Esophagus squamous epithelium (tissue), 5 donors: ENCODE measurements around the gene RNF125. TPM values are rescaled to one million over a fixed set of nuclear protein-coding genes. Genes with fewer than 3 reads are reported as not detected.

Source experiments
- DNase-seq: peaks from one replicate; lab custom pipeline; 2025; lab: John Stamatoyannopoulos, UW
- H3K27ac ChIP-seq, 4 donors: fragments of 200-600 bp; sonication (generic); one replicate each; pipeline ENCODE4 v1.5.1; 2016 to 2019; ENCODE audit warnings: mild to moderate bottlenecking in 1 of 4
- H3K27me3 ChIP-seq, 4 donors: fragments of 200-600 bp; sonication (generic); 1 replicate in 3 of 4; 2 replicates in 1 of 4; pipeline versions ENCODE4 v1.5.1 to v1.6.0; 2017 to 2021; ENCODE audit warnings: antibody characterized with exemption in 1 of 4
- H3K36me3 ChIP-seq, 3 donors: fragments of 200-600 bp; sonication (generic); one replicate each; pipeline ENCODE4 v1.5.1; 2016 to 2019
- H3K4me1 ChIP-seq, 3 donors: fragments of 200-600 bp; sonication (generic); one replicate each; pipeline ENCODE4 v1.5.1; 2017 to 2019
- H3K4me3 ChIP-seq, 4 donors: fragments of 200-600 bp; sonication (generic); 1 replicate in 3 of 4; 2 replicates in 1 of 4; pipeline ENCODE4 v1.5.1; 2016 to 2019; ENCODE audit warnings: mild to moderate bottlenecking in 2 of 4, moderate library complexity in 1 of 4
- H3K9me3 ChIP-seq, 3 donors: fragments of 200-600 bp; sonication (generic); one replicate each; pipeline ENCODE4 v1.5.1; 2016 to 2019
- POLR2A ChIP-seq, 4 donors: fragments of 450-650 bp; IDR thresholded peaks; one replicate each; pipeline ENCODE4 v1.6.1; 2017; ENCODE audit warnings: antibody characterized with exemption in 4 of 4, mild to moderate bottlenecking in 4 of 4, moderate library complexity in 3 of 4
- WGBS, 2 donors: methylation state at CpG; one replicate each; pipeline ENCODE4 v1.1.5; 2018; 5-methylcytosine and 5-hydroxymethylcytosine counted together
- intact Hi-C: fragments of 100-400 bp; cut with DNase I; formaldehyde crosslinking; loops from one replicate; pipeline ENCODE4 v1.15.0; 2022
- total RNA-seq, 4 donors: library from RNA; depleted of rRNA; stranded (reverse); fragments of >200 nt; gene quantifications; one replicate each; pipeline ENCODE4 v1.1.0, GENCODE V29; 2016
- TF ChIP-seq, protein P1 (sequence below), 6 experiments: fragments of 450-650 bp in 4 of 6; fragments of 200-600 bp in 2 of 6; sonication (generic) in 2 of 6; IDR thresholded peaks; one replicate each; pipeline ENCODE4 v1.5.1; 2016 to 2019; ENCODE audit warnings: antibody characterized with exemption in 6 of 6, mild to moderate bottlenecking in 4 of 6, moderate library complexity in 4 of 6
- donor health status: DM: yes; HTN: yes; CAD: no.

The RNF125 gene
- total RNA-seq, 4 donors from 2014 or later = 0.87 to 10.7 (median 3.2) TPM

DNA sequence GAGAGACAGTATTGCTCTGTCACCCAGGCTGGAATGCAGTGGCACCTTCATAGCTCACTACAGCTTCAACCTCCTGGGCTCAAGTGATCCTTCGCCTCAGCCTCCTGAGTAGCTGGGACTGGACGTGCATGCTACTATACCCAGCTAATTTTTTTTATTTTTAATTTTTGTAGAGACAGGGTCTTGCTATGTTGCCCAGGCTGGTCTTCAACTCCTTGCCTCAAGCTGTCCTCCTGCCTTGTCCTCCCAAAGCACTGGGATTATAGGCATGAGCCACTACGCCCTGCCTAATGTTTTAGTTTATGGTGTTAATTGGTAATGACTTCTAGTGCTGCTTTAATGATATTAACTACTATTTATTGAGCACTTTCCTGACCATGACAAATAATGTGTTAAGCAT, 91.4 kb downstream of the RNF125 start:
- DNase-seq = no peak
- H3K4me3 ChIP-seq = no peak overlapping the region
- peaks cover 0 to 10% (median 0%) of the 10 kb centered on the region in 3 donors for H3K4me1 ChIP-seq
- intact Hi-C loops = no loop called here
- 89 to 97% methylated on average over 3 of the region's 3 CpGs for WGBS, 2 donors
- peaks cover 0 to 41% (median 0%) of the 10 kb centered on the region in 3 donors for H3K36me3 ChIP-seq
- no peak overlapping the region for H3K27ac ChIP-seq
- H3K9me3 ChIP-seq = no peaks in the 10 kb centered on the region
- H3K27me3 ChIP-seq = no peaks in the 10 kb centered on the region
- TF ChIP-seq POLR2A (IDR thresholded peaks at IDR 0.05) = no peak
- TF ChIP-seq, protein P1, sequence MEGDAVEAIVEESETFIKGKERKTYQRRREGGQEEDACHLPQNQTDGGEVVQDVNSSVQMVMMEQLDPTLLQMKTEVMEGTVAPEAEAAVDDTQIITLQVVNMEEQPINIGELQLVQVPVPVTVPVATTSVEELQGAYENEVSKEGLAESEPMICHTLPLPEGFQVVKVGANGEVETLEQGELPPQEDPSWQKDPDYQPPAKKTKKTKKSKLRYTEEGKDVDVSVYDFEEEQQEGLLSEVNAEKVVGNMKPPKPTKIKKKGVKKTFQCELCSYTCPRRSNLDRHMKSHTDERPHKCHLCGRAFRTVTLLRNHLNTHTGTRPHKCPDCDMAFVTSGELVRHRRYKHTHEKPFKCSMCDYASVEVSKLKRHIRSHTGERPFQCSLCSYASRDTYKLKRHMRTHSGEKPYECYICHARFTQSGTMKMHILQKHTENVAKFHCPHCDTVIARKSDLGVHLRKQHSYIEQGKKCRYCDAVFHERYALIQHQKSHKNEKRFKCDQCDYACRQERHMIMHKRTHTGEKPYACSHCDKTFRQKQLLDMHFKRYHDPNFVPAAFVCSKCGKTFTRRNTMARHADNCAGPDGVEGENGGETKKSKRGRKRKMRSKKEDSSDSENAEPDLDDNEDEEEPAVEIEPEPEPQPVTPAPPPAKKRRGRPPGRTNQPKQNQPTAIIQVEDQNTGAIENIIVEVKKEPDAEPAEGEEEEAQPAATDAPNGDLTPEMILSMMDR (IDR thresholded peaks at IDR 0.05) = no peak

DNA sequence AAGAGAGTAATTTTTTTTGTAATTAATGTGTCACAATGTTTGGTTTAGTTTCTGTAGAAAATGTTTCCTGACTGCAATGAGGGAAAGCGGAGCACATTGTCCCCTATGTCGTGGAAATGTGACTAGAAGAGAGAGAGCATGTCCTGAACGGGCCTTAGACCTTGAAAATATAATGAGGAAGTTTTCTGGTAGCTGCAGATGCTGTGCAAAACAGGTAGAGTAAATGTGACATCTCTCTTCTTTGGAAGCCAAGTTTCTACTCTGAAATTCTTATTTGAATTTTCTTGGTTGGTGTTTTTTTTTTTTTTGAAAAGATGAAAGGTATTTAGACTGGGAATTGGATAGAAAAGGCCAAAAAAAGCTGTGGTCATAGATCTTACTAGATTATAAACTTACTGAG, 93.1 kb downstream of the RNF125 start:
- no peak for DNase-seq
- intact Hi-C loops = no loop called here
- no peak overlapping the region for H3K27ac ChIP-seq
- H3K9me3 ChIP-seq = no peaks in the 10 kb centered on the region
- no peak overlapping the region for H3K4me3 ChIP-seq
- peaks cover 2 to 58% (median 2%) of the 10 kb centered on the region in 3 donors for H3K36me3 ChIP-seq
- H3K27me3 ChIP-seq = no peaks in the 10 kb centered on the region
- H3K4me1 ChIP-seq = peaks cover 0 to 10% (median 0%) of the 10 kb centered on the region in 3 donors
- WGBS, 2 donors = 73 to 75% methylated on average over 3 of the region's 3 CpGs
- TF ChIP-seq POLR2A (IDR thresholded peaks at IDR 0.05) = no peak
- TF ChIP-seq, protein P1 (IDR thresholded peaks at IDR 0.05) = no peak

DNA sequence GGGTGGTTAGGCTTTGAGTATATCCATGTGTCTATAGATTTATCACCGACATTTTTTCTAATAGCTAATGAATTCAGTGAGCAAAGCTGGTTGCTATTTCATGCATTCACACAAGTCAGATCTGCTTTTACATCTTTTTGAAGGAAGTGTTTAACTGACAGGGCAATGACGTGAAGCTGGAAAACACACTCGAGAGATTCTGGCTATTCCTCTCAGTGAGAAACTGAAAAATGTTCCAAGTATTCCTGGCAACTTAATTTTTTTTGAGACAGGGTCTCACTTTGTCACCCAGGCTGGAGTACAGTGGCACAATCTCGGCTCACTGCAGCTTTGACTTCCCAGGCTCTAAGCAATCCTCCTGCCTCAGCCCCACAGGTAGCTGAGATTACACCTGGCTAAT, 94.2 kb downstream of the RNF125 start:
- no peak for TF ChIP-seq POLR2A (IDR thresholded peaks at IDR 0.05)
- TF ChIP-seq, protein P1 (IDR thresholded peaks at IDR 0.05) = no peak
- Histone ChIP-seq H3K36me3 (peaks cover 4 to 70% (median 5%) of the 10 kb centered on the region in 3 donors), H3K27me3 (no peaks in the 10 kb centered on the region), H3K9me3 (no peaks in the 10 kb centered on the region), H3K4me3 (no peak overlapping the region), H3K4me1 (peaks cover 0 to 10% (median 0%) of the 10 kb centered on the region in 3 donors), H3K27ac (no peak overlapping the region)
- DNase-seq = no peak
- 94% methylated on average over 4 of the region's 4 CpGs for WGBS, 2 donors
- intact Hi-C loops = no loop called here

DNA sequence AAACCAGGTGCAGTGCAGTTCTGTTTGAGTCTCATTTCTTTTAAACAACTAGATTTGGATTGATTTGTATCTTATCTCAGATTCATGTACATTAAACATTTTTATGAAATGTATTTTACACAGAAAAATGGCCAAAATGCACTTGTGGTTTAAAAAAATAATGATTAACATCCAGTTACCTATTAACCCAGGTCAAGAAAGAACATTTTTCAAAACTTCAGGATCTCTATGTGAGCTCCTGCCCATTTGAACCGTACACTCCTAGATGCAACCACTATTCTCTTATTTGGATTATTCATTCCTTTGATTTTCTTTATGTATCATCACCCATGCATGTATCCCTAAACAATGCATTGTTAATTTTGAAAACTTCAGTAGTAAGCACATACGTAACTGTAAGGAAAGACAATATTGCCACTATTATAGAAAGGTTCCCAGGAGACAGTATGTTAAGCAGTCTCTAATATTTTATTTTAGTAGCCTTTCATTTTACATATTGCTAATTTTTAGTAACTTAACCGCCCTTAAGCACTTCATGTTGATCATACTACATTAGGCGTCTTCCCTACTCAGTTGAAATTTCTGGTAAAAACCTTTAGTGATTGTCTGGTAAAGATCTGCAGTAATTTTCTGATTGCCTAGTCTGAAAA, 95.8 kb downstream of the RNF125 start:
- no peak for TF ChIP-seq POLR2A (IDR thresholded peaks at IDR 0.05)
- TF ChIP-seq, protein P1 (IDR thresholded peaks at IDR 0.05) = no peak
- no peak overlapping the region for H3K4me3 ChIP-seq
- H3K4me1 ChIP-seq = peaks cover 0 to 10% (median 0%) of the 10 kb centered on the region in 3 donors
- no peak for DNase-seq
- no peaks in the 10 kb centered on the region for H3K27me3 ChIP-seq
- no peak overlapping the region for H3K27ac ChIP-seq
- intact Hi-C loops = no loop called here
- H3K36me3 ChIP-seq = peaks cover 4 to 83% (median 5%) of the 10 kb centered on the region in 3 donors
- H3K9me3 ChIP-seq = no peaks in the 10 kb centered on the region
- 89 to 92% methylated on average over 4 of the region's 4 CpGs for WGBS, 2 donors

DNA sequence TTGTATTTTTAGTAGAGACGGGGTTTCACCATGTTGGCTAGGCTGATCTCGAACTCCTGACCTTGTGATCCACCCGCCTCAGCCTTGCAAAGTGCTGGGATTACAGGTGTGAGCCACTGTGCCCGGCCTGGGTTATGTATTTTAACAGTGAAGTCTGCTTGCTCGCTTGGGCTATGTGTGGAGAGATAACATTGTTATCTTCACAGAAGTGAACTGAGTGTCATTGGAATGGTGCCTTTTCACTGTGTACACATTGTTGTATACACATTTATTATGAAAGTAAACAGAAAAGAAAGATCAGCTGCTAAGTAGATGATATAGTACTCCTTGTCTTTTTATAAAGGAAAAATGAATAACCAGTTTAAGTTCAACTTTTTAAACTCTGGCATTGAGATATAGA, 103.4 kb downstream of the RNF125 start:
- no peak overlapping the region for H3K27ac ChIP-seq
- intact Hi-C loops = no loop called here
- peaks cover 0 to 89% (median 4%) of the 10 kb centered on the region in 3 donors for H3K36me3 ChIP-seq
- no peaks in the 10 kb centered on the region for H3K4me1 ChIP-seq
- 91 to 94% methylated on average over 5 of the region's 5 CpGs for WGBS, 2 donors
- no peak overlapping the region for H3K4me3 ChIP-seq
- no peak for DNase-seq
- TF ChIP-seq POLR2A (IDR thresholded peaks at IDR 0.05) = no peak
- TF ChIP-seq, protein P1 (IDR thresholded peaks at IDR 0.05) = no peak
- H3K9me3 ChIP-seq = no peaks in the 10 kb centered on the region
- H3K27me3 ChIP-seq = no peaks in the 10 kb centered on the region

Other genes starting within 250 kb of the RNF125 start
- gene TRAPPC8, start 75.7 kb upstream of the RNF125 start, total RNA-seq = 10 to 100 TPM; 15.5 to 38.1 (median 31.2) TPM
- 10 to 100 TPM; 13.2 to 28.6 (median 15.4) TPM for gene RNF138, start 73.0 kb downstream of the RNF125 start, total RNA-seq
- not detected for gene MEP1B, start 171.2 kb downstream of the RNF125 start, total RNA-seq